ENCODE measurements around the gene NIN. TPM values are rescaled to one million over a fixed set of nuclear protein-coding genes. Genes with fewer than 3 reads are reported as not detected.
"Not testable (repeated sequence)": the region's sequence is repeated elsewhere in the genome, so short reads cannot be mapped to it uniquely, and the experiment has no call there.

Gene NIN
- total and polyA plus RNA-seq, 4 donors = 17.9 to 46.9 (median 33.1) TPM

DNA sequence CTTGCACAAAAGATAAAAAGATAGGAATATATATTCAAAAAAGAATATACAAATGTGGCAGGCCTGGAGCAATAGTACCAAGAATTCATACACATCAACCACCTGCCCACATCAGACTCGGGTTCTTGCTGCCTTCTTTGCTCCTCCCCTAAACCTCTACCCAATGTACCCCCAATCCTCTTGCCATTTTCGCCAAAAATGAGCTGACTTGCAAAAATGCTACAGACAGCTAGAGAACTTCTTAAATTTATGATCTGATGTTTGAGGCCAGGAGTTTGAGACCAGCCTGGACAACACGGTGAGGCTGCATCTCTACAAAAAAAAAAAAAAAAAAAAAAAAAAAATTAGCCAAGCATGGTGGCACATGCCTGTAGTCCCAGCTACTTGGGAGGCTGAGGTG, 119.9 kb downstream of the NIN start:
- WGBS (ENCODE audit: insufficient coverage) = 100% methylated on average over 1 of the region's 3 CpGs
- H3K4me3 ChIP-seq (ENCODE audit: low read depth, low read length) = no peak overlapping the region

DNA sequence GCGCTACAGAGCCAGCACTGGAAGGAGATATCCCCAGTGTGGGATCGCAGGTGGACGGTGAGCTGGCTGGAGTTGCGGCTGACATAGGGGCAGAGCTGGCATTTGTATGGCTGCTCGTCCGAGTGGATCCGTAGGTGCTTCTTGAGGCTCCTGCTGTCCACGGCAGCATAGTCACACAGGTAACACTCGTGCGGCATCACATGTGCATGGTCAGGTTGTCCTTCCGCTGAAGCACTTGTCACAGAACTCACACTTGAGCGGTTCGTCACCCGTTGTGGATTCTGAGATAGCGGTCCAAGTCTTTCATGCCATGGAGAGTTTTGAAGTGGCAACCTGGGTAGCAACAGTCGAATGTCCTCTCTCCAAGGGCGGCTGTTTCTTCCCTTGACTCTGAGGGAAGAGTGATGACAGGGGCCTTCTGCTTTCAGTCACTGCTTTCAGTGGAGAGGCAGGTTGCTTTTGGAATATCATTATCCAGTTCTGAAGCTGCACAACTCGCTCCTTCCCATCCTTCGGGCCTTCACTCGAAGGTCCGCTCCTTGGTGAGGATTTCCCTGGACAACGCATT, 125.9 kb downstream of the NIN start:
- peaks cover 1% of the 10 kb centered on the region for H3K9me3 ChIP-seq (ENCODE audit: control insufficient read depth, insufficient read depth, low read length)
- H3K4me3 ChIP-seq (ENCODE audit: low read depth, low read length) = no peak overlapping the region

More for the DNA sequence above, 119.9 kb downstream of the NIN start:
- DNase-seq (ENCODE audit: low read depth in 4 of 6, low spot score in 6 of 6) = no peak
- H3K36me3 ChIP-seq (ENCODE audit: control insufficient read depth, insufficient read depth, low read length) = no peaks in the 10 kb centered on the region
- no peak overlapping the region for H3K27ac ChIP-seq (ENCODE audit: low read depth, low read length)
- no peaks in the 10 kb centered on the region for H3K4me1 ChIP-seq (ENCODE audit: control insufficient read depth, insufficient read depth, low read length)
- H3K27me3 ChIP-seq (ENCODE audit: control insufficient read depth, insufficient read depth, low read length) = no peaks in the 10 kb centered on the region
- no peaks in the 10 kb centered on the region for H3K9me3 ChIP-seq (ENCODE audit: control insufficient read depth, insufficient read depth, low read length)

DNA sequence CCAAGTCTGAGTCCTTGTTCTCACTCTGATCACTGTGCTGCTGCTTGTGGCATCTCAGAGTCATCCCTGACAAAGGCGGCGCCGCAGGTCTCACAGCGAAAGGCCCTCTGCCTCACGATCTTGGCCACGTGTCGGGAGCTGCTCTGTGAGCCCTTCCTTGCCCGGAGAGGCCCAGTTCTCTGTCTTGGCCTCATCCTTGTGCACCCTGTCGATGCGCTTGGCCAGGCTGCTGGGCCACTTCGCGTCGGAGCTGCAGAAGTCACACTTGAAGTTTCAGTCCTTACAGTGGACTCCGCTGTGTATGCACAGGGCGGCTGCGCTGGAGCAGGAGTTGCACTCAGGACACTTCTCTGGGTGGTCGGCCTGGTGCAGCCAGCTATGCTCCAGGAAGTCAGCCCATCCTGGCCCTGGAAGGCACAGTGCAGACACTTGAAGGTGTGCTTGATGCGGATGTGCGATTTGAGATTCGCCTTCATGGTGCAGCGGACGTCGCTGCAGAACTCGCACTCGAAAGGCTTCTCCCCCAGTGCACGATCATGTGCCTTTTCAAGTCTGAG, 126.4 kb downstream of the NIN start:
- H3K4me3 ChIP-seq (ENCODE audit: low read depth, low read length) = no peak overlapping the region
- no peaks in the 10 kb centered on the region for H3K36me3 ChIP-seq (ENCODE audit: control insufficient read depth, insufficient read depth, low read length)
- no peak overlapping the region for H3K27ac ChIP-seq (ENCODE audit: low read depth, low read length)
- H3K27me3 ChIP-seq (ENCODE audit: control insufficient read depth, insufficient read depth, low read length) = no peaks in the 10 kb centered on the region
- 92% methylated on average over 26 of the region's 26 CpGs for WGBS (ENCODE audit: insufficient coverage)
- no peaks in the 10 kb centered on the region for H3K4me1 ChIP-seq (ENCODE audit: control insufficient read depth, insufficient read depth, low read length)
- DNase-seq (ENCODE audit: low read depth in 4 of 6, low spot score in 6 of 6) = no peak
- H3K9me3 ChIP-seq (ENCODE audit: control insufficient read depth, insufficient read depth, low read length) = peaks cover 1% of the 10 kb centered on the region

More for the DNA sequence above, 125.9 kb downstream of the NIN start:
- no peaks in the 10 kb centered on the region for H3K4me1 ChIP-seq (ENCODE audit: control insufficient read depth, insufficient read depth, low read length)
- no peaks in the 10 kb centered on the region for H3K36me3 ChIP-seq (ENCODE audit: control insufficient read depth, insufficient read depth, low read length)
- H3K27me3 ChIP-seq (ENCODE audit: control insufficient read depth, insufficient read depth, low read length) = no peaks in the 10 kb centered on the region
- H3K27ac ChIP-seq (ENCODE audit: low read depth, low read length) = no peak overlapping the region
- DNase-seq (ENCODE audit: low read depth in 4 of 6, low spot score in 6 of 6) = no peak
- 95% methylated on average over 22 of the region's 22 CpGs for WGBS (ENCODE audit: insufficient coverage)

DNA sequence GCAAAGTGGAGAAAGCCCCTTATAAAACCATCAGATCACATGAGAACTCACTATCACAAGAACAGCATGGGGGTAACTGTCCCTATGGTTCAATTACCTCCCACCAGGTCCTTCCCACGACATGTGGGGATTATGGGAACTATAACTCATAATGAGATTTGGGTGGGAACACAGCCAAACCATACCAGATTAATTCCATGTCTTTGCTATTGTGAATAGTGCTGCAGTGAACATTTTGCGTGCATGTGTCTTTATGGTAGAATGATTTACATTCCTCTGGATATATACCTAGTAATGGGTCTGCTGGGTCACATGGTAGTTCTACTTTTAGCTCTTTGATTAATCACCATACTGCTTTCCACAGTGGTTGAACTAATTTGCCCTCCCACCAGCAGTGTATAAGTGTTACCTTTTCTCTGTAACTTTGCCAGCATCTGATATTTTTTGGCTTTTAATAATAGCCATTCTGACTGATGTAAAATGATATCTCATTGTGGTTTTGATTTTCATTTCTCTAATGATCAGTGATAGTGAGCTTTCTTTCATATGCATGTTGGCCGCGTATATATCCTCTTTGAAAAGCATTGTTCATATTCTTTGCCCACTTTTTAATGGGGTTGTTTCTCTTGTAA, 133.2 kb downstream of the NIN start:
- no peaks in the 10 kb centered on the region for H3K4me1 ChIP-seq (ENCODE audit: control insufficient read depth, insufficient read depth, low read length)
- DNase-seq (ENCODE audit: low read depth in 4 of 6, low spot score in 6 of 6) = no peak
- H3K9me3 ChIP-seq (ENCODE audit: control insufficient read depth, insufficient read depth, low read length) = peaks cover 3% of the 10 kb centered on the region
- no peak overlapping the region for H3K4me3 ChIP-seq (ENCODE audit: low read depth, low read length)
- H3K36me3 ChIP-seq (ENCODE audit: control insufficient read depth, insufficient read depth, low read length) = no peaks in the 10 kb centered on the region
- no CpG with 5 or more reads among the region's 4 CpGs for WGBS (ENCODE audit: insufficient coverage)
- H3K27ac ChIP-seq (ENCODE audit: low read depth, low read length) = no peak overlapping the region
- no peaks in the 10 kb centered on the region for H3K27me3 ChIP-seq (ENCODE audit: control insufficient read depth, insufficient read depth, low read length)

DNA sequence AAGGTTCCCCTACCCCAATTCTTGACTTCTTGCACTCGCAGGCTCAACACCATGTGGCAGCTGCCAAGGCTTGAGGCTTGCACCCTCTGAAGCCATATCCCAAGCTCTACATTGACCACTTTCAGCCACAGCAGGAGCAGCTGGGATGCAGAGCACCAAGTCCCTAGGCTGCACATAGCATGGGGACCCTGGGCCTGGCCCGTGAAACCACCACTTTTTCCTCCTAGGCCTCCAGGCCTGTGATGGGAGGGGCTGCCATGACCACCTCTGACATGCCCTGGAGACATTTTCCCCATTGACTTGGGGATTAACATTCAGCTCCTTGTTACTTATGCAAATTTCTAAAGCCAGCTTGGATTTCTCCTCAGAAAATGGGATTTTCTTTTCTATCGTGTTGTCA, 136.7 kb downstream of the NIN start:
- DNase-seq (ENCODE audit: low read depth in 4 of 6, low spot score in 6 of 6); H3K4me3 ChIP-seq (ENCODE audit: low read depth, low read length); H3K9me3 ChIP-seq (ENCODE audit: control insufficient read depth, insufficient read depth, low read length); H3K27me3 ChIP-seq (ENCODE audit: control insufficient read depth, insufficient read depth, low read length); H3K36me3 ChIP-seq (ENCODE audit: control insufficient read depth, insufficient read depth, low read length); H3K27ac ChIP-seq (ENCODE audit: low read depth, low read length); H3K4me1 ChIP-seq (ENCODE audit: control insufficient read depth, insufficient read depth, low read length): not testable (repeated sequence)
- 82% methylated on average over 2 of the region's 3 CpGs for WGBS (ENCODE audit: insufficient coverage)

DNA sequence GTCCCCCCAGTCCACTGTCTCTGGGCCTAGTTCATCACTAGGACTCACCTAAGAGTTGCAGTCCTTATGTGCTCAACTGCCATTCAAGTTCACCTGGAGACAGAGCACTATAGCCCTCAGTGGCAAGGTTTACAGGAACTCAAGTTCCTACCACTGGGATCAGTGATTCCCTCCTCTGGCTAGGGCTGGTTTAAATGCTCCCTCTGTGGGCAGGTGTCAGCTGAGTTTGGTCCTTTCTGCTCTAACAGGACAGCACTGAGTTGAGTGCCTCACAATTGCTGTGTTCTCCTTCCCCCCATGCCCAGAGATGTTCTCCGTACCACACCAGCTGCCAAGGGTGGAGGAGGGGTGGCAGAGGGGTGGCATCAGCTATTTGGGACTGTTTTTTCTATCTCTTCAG, 142.1 kb downstream of the NIN start:
- H3K27me3 ChIP-seq (ENCODE audit: control insufficient read depth, insufficient read depth, low read length) = no peaks in the 10 kb centered on the region
- WGBS (ENCODE audit: insufficient coverage) = no CpG with 5 or more reads among the region's 1 CpG
- peaks cover 1% of the 10 kb centered on the region for H3K9me3 ChIP-seq (ENCODE audit: control insufficient read depth, insufficient read depth, low read length)
- H3K4me1 ChIP-seq (ENCODE audit: control insufficient read depth, insufficient read depth, low read length) = no peaks in the 10 kb centered on the region
- no peak overlapping the region for H3K4me3 ChIP-seq (ENCODE audit: low read depth, low read length)
- no peak overlapping the region for H3K27ac ChIP-seq (ENCODE audit: low read depth, low read length)
- no peak for DNase-seq (ENCODE audit: low read depth in 4 of 6, low spot score in 6 of 6)
- H3K36me3 ChIP-seq (ENCODE audit: control insufficient read depth, insufficient read depth, low read length) = no peaks in the 10 kb centered on the region

DNA sequence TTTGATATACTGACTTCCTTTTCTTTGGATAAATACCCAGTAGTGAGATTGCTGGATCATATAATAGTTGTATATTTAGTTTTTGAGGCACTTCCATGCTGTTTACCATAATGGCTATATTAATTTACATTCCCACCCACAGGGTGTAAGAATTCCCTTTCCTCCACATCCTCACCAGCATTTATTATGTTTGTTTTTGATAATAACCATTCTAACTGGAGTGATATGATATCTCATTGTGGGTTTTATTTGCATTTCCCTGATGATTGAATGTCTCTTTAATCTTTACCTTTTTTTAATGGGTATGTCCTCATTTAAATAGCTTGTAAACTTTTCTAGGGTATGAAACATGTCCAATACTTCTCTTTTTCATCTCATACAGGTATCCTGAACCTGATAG, 151.3 kb downstream of the NIN start:
- H3K9me3 ChIP-seq (ENCODE audit: control insufficient read depth, insufficient read depth, low read length) = no peaks in the 10 kb centered on the region
- H3K4me1 ChIP-seq (ENCODE audit: control insufficient read depth, insufficient read depth, low read length) = no peaks in the 10 kb centered on the region
- H3K27ac ChIP-seq (ENCODE audit: low read depth, low read length) = no peak overlapping the region
- no peaks in the 10 kb centered on the region for H3K27me3 ChIP-seq (ENCODE audit: control insufficient read depth, insufficient read depth, low read length)
- H3K4me3 ChIP-seq (ENCODE audit: low read depth, low read length) = no peak overlapping the region
- no peak for DNase-seq (ENCODE audit: low read depth in 4 of 6, low spot score in 6 of 6)
- no peaks in the 10 kb centered on the region for H3K36me3 ChIP-seq (ENCODE audit: control insufficient read depth, insufficient read depth, low read length)

DNA sequence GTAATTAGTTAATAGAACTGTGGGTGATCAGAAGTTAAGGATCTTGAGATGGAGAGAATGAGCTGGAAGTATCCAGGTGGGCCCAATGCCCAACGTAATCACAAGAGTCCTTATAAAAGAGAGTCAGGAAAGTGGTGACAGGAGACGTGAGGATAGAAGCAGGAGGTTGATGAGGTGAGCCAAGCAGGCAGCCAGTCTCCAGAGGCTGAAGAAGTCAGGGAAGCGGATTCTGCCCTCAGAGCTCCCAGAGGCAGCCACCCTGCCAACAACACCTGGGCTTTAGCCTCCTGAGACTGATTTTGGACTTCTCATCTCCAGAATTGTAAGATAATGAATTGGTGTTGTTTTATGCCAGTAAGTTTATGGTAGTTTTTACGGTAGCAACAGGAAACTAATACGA, 152.8 kb downstream of the NIN start:
- Histone ChIP-seq H3K4me3 (ENCODE audit: low read depth, low read length) (no peak overlapping the region), H3K36me3 (ENCODE audit: control insufficient read depth, insufficient read depth, low read length) (no peaks in the 10 kb centered on the region), H3K9me3 (ENCODE audit: control insufficient read depth, insufficient read depth, low read length) (no peaks in the 10 kb centered on the region), H3K4me1 (ENCODE audit: control insufficient read depth, insufficient read depth, low read length) (no peaks in the 10 kb centered on the region), H3K27me3 (ENCODE audit: control insufficient read depth, insufficient read depth, low read length) (no peaks in the 10 kb centered on the region), H3K27ac (ENCODE audit: low read depth, low read length) (no peak overlapping the region)
- 84% methylated on average over 2 of the region's 5 CpGs for WGBS (ENCODE audit: insufficient coverage)
- DNase-seq (ENCODE audit: low read depth in 4 of 6, low spot score in 6 of 6) = no peak

DNA sequence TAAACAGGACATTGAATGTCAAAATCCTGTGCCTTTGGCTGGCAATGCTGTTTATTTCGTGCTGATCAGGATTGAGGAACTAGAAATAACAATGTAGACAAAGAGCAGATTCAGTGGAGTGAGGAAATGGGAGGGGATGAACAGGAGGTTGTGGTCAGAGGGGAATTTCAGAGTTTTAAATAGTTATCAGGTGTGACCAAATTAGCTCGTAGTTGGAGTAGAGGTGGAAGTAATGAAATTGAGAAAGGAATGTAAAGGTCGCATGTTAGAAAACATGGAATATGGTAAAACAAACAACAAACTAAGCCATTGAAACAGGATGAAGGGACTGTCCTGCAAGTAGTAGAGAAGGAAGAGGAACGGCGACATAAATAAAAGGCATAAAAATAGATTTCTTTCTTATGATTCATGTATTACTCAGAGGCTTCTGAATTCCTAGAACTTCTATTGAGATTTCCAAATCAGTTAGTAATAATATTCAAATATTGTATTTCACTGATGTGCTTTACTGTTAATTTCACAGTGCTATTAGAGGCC, 153.4 kb downstream of the NIN start:
- H3K27me3 ChIP-seq (ENCODE audit: control insufficient read depth, insufficient read depth, low read length) = no peaks in the 10 kb centered on the region
- H3K4me3 ChIP-seq (ENCODE audit: low read depth, low read length) = no peak overlapping the region
- H3K9me3 ChIP-seq (ENCODE audit: control insufficient read depth, insufficient read depth, low read length) = no peaks in the 10 kb centered on the region
- no peak for DNase-seq (ENCODE audit: low read depth in 4 of 6, low spot score in 6 of 6)
- H3K4me1 ChIP-seq (ENCODE audit: control insufficient read depth, insufficient read depth, low read length) = no peaks in the 10 kb centered on the region
- H3K36me3 ChIP-seq (ENCODE audit: control insufficient read depth, insufficient read depth, low read length) = no peaks in the 10 kb centered on the region
- H3K27ac ChIP-seq (ENCODE audit: low read depth, low read length) = no peak overlapping the region
- whole genome bisulfite sequencing (ENCODE audit: insufficient coverage) = 55% methylated on average over 1 of the region's 5 CpGs
